ENCODE data around the gene NXN. TPM values are rescaled to one million over a fixed set of nuclear protein-coding genes. Genes with fewer than 3 reads are reported as not detected.
"Not testable (repeated sequence)": the region's sequence is repeated elsewhere in the genome, so short reads cannot be mapped to it uniquely, and the experiment has no call there.

NXN gene
- total RNA-seq, 4 donors from 2014 or later, result 10.6 to 222 (median 13.8) TPM

- peak overlapping the region in 1 of 4 donors; percentile 5 for H3K27ac ChIP-seq
- WGBS, 2 donors (ENCODE audit: low coverage in 1 of 2), result 71 to 100% methylated on average over 1 to 7 of the region's 7 CpGs
- DNase-seq, result no peak
- H3K4me3 ChIP-seq, result no peak overlapping the region
- H3K9me3 ChIP-seq, result no peaks in the 10 kb centered on the region
- no peak for TF ChIP-seq POLR2AphosphoS5 (IDR thresholded peaks at IDR 0.05)
- TF ChIP-seq EP300 (IDR thresholded peaks at IDR 0.05; ENCODE audit: low read depth), result no peak
- no peak for TF ChIP-seq POLR2A (IDR thresholded peaks at IDR 0.05)
- TF ChIP-seq, protein P1, sequence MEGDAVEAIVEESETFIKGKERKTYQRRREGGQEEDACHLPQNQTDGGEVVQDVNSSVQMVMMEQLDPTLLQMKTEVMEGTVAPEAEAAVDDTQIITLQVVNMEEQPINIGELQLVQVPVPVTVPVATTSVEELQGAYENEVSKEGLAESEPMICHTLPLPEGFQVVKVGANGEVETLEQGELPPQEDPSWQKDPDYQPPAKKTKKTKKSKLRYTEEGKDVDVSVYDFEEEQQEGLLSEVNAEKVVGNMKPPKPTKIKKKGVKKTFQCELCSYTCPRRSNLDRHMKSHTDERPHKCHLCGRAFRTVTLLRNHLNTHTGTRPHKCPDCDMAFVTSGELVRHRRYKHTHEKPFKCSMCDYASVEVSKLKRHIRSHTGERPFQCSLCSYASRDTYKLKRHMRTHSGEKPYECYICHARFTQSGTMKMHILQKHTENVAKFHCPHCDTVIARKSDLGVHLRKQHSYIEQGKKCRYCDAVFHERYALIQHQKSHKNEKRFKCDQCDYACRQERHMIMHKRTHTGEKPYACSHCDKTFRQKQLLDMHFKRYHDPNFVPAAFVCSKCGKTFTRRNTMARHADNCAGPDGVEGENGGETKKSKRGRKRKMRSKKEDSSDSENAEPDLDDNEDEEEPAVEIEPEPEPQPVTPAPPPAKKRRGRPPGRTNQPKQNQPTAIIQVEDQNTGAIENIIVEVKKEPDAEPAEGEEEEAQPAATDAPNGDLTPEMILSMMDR (IDR thresholded peaks at IDR 0.05), result no peak
- in situ Hi-C loops (cut with MboI; ENCODE audit: low pct_ligation_motif_present in 1 of 4, low pct_unique_long_range_greater_than_20kb in 1 of 4, low sequenced_read_pairs in 3 of 4), result no loop called here
- H3K27me3 ChIP-seq, result no peaks in the 10 kb centered on the region
- no peaks in the 10 kb centered on the region for H3K36me3 ChIP-seq
- intact Hi-C loops (cut with DNase I; ENCODE audit: low total_unique reads), result loop anchor here (10.0 kb wide), 1 partner anchor 62 kb away; the partner anchor contains the start of gene NXN
- peaks cover 5 to 33% (median 10%) of the 10 kb centered on the region in 4 donors for H3K4me1 ChIP-seq
Observed at GRCh38 chr17:913207-913606, 66.4 kb downstream of the NXN start.

GRCh38 chr17:909642-910323 lies 69.8 kb downstream of the NXN start:
- peaks cover 0 to 23% (median 7%) of the 10 kb centered on the region in 4 donors for H3K4me1 ChIP-seq
- intact Hi-C loops (cut with DNase I; ENCODE audit: low total_unique reads) (loop anchor here (10.0 kb wide), 1 partner anchor 65 kb away; the partner anchor contains the start of gene NXN), in situ Hi-C loops (cut with MboI; ENCODE audit: low pct_ligation_motif_present in 1 of 4, low pct_unique_long_range_greater_than_20kb in 1 of 4, low sequenced_read_pairs in 3 of 4) (no loop called here)
- H3K9me3 ChIP-seq, result no peaks in the 10 kb centered on the region
- no peak for DNase-seq
- H3K27ac ChIP-seq, result peak overlapping the region; percentile 19 to 61 (median 52)
- 71% methylated on average over 24 of the region's 24 CpGs; no CpG with 5 or more reads in 1 of the 2 donors for WGBS, 2 donors (ENCODE audit: low coverage in 1 of 2)
- H3K4me3 ChIP-seq, result no peak overlapping the region
- TF ChIP-seq EP300 (IDR thresholded peaks at IDR 0.05; ENCODE audit: low read depth), result no peak
- TF ChIP-seq POLR2A (IDR thresholded peaks at IDR 0.05), result no peak
- TF ChIP-seq POLR2AphosphoS5 (IDR thresholded peaks at IDR 0.05), result no peak
- TF ChIP-seq, protein P1 (IDR thresholded peaks at IDR 0.05), result no peak
- H3K36me3 ChIP-seq, result no peaks in the 10 kb centered on the region
- no peaks in the 10 kb centered on the region for H3K27me3 ChIP-seq

- intact Hi-C loops (cut with DNase I; ENCODE audit: low total_unique reads), result no loop called here
- no peak overlapping the region for H3K4me3 ChIP-seq
- 73 to 80% methylated on average over 1 to 6 of the region's 6 CpGs for WGBS, 2 donors (ENCODE audit: low coverage in 1 of 2)
- in situ Hi-C loops (cut with MboI; ENCODE audit: low pct_ligation_motif_present in 1 of 4, low pct_unique_long_range_greater_than_20kb in 1 of 4, low sequenced_read_pairs in 3 of 4), result no loop called here
- H3K36me3 ChIP-seq, result no peaks in the 10 kb centered on the region
- H3K4me1 ChIP-seq, result peaks cover 0 to 25% (median 9%) of the 10 kb centered on the region in 4 donors
- DNase-seq, result no peak
- H3K27ac ChIP-seq, result no peak overlapping the region
- TF ChIP-seq EP300 (IDR thresholded peaks at IDR 0.05; ENCODE audit: low read depth) (no peak), POLR2A (IDR thresholded peaks at IDR 0.05) (no peak), POLR2AphosphoS5 (IDR thresholded peaks at IDR 0.05) (no peak)
- TF ChIP-seq, protein P1 (IDR thresholded peaks at IDR 0.05), result no peak
- no peaks in the 10 kb centered on the region for H3K9me3 ChIP-seq
- H3K27me3 ChIP-seq, result no peaks in the 10 kb centered on the region
Observed at GRCh38 chr17:907725-908124, 71.9 kb downstream of the NXN start.

DNA sequence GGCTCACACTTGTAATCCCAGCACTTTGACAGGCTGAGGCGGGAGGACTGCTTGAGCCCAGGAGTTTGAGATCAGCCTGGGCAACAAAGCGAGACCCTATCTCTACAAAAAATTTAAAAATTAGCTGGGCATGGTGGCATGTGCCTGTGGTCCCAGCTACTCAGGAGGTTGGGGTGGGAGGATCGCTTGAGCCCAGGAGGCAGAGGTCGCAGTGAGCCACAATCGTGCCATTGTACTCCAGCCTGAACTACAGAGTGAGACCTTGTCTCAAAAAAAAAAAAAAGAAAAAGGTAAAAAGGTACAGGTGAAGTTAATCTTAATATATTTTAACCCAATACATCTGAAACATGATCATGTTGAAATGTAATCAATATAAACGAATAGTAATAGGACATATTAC lies 73.9 kb downstream of the NXN start:
- H3K36me3 ChIP-seq; DNase-seq; in situ Hi-C loops (cut with MboI; ENCODE audit: low pct_ligation_motif_present in 1 of 4, low pct_unique_long_range_greater_than_20kb in 1 of 4, low sequenced_read_pairs in 3 of 4); intact Hi-C loops (cut with DNase I; ENCODE audit: low total_unique reads); H3K27me3 ChIP-seq; H3K27ac ChIP-seq; H3K4me3 ChIP-seq; H3K9me3 ChIP-seq: not testable (repeated sequence)
- WGBS, 2 donors (ENCODE audit: low coverage in 1 of 2), result 90 to 92% methylated on average over 2 to 6 of the region's 6 CpGs
- peaks cover 4 to 38% (median 12%) of the 10 kb centered on the region in 4 donors for H3K4me1 ChIP-seq

Measured in transverse colon (tissue), 4 donors.